Skeletal muscle satellite cell (primary cell): ENCODE results near the gene SUN2. TPM values are rescaled to one million over a fixed set of nuclear protein-coding genes. Genes with fewer than 3 reads are reported as not detected.

ENCODE experiments used
- small RNA-seq: library from RNA; depleted of rRNA; stranded (forward); fragments of <200 nt; gene quantifications from one replicate; pipeline ENCODE3, GENCODE V24; 2012

The SUN2 gene

Small RNAs within 50 kb of the gene (small RNA-seq; reads per million reads assigned to genes)
- not detected for gene AL021707.8
